ENCODE measurements around the gene CCBE1. TPM values are rescaled to one million over a fixed set of nuclear protein-coding genes. Genes with fewer than 3 reads are reported as not detected.
"Not testable (repeated sequence)": the region's sequence is repeated elsewhere in the genome, so short reads cannot be mapped to it uniquely, and the experiment has no call there.

CCBE1 gene
- total and polyA plus RNA-seq, 5 donors, result 0.48 to 3.5 (median 1.1) TPM

DNA sequence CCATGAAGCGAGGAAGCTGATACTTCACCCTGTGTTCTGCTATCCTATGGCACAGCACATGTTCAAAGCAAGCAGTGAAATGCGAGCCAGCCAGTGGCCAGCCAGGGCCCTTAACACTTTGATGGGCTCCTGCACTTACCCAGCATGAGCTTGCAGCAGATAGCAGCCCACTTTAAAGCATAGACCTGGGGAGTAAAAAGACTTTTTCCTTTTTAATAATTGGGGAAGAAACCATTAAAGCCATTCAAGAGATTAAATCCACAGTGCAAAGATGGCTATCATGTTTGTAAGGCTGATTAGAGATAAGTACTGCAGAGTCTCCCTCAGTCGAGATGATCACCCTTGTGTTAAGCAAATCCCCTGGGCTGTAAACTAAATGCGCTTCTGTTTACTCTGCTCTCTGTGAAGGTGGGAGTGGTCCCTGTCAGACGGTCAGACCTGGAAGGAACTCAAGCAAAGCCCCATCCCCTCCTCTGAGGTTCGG lies 15.7 kb downstream of the CCBE1 start:
- Histone ChIP-seq H3K27me3 (ENCODE audit: control insufficient read depth, insufficient read depth) (no peaks in the 10 kb centered on the region), H3K4me3 (ENCODE audit: low read length) (no peak overlapping the region), H3K4me1 (ENCODE audit: control insufficient read depth, insufficient read depth, low read length) (no peaks in the 10 kb centered on the region), H3K9me3 (ENCODE audit: control insufficient read depth, low read length) (no peaks in the 10 kb centered on the region), H3K27ac (ENCODE audit: low read length) (no peak overlapping the region)
- 51% methylated on average over 6 of the region's 6 CpGs for WGBS
- DNase-seq (no peak), ATAC-seq (no peak)
- intact Hi-C loops (cut with DNase I), result no loop called here

- no peaks in the 10 kb centered on the region for H3K9me3 ChIP-seq (ENCODE audit: control insufficient read depth, low read length)
- intact Hi-C loops (cut with DNase I), result no loop called here
- H3K4me1 ChIP-seq (ENCODE audit: control insufficient read depth, insufficient read depth, low read length), result no peaks in the 10 kb centered on the region
- WGBS, result 79% methylated on average over 5 of the region's 5 CpGs
- ATAC-seq (no peak), DNase-seq (no peak)
- H3K27me3 ChIP-seq (ENCODE audit: control insufficient read depth, insufficient read depth), result no peaks in the 10 kb centered on the region
- H3K4me3 ChIP-seq (ENCODE audit: low read length), result no peak overlapping the region
- H3K27ac ChIP-seq (ENCODE audit: low read length), result no peak overlapping the region
These were observed 16.2 kb downstream of the CCBE1 start for GRCh38 chr18:59681051-59681450.

GRCh38 chr18:59675346-59675745 lies 21.9 kb downstream of the CCBE1 start:
- Histone ChIP-seq H3K27me3 (ENCODE audit: control insufficient read depth, insufficient read depth) (no peaks in the 10 kb centered on the region), H3K4me3 (ENCODE audit: low read length) (no peak overlapping the region), H3K4me1 (ENCODE audit: control insufficient read depth, insufficient read depth, low read length) (no peaks in the 10 kb centered on the region), H3K9me3 (ENCODE audit: control insufficient read depth, low read length) (no peaks in the 10 kb centered on the region), H3K27ac (ENCODE audit: low read length) (no peak overlapping the region)
- intact Hi-C loops (cut with DNase I), result no loop called here
- ATAC-seq, result no peak
- 10% methylated on average over 2 of the region's 2 CpGs for WGBS
- DNase-seq, result no peak

DNA sequence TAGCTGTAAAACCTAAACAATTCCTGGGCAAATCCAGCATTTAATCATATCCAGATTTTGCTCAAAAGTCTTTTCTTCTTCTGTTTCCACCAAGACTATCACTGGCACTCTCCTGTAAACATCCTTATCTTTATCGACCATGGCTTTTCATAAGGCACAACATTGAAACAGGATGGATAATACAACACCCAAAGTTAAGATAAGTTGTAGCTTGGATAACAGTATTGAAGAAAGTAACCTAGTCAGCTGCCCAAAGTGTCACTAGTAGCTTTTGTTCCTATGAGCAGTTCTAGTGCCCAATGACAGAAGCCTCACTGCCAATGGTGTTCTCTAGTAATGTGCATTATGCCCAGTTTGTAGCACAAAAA lies 22.3 kb downstream of the CCBE1 start:
- intact Hi-C loops (cut with DNase I), result no loop called here

GRCh38 chr18:59674186-59674902 lies 22.9 kb downstream of the CCBE1 start:
- 88% methylated on average over 6 of the region's 6 CpGs for WGBS
- Histone ChIP-seq H3K27me3 (ENCODE audit: control insufficient read depth, insufficient read depth) (no peaks in the 10 kb centered on the region), H3K9me3 (ENCODE audit: control insufficient read depth, low read length) (no peaks in the 10 kb centered on the region), H3K4me3 (ENCODE audit: low read length) (no peak overlapping the region), H3K27ac (ENCODE audit: low read length) (no peak overlapping the region), H3K4me1 (ENCODE audit: control insufficient read depth, insufficient read depth, low read length) (no peaks in the 10 kb centered on the region)
- no peak for ATAC-seq
- intact Hi-C loops (cut with DNase I), result no loop called here
- DNase-seq, result no peak

More for the DNA sequence above, 22.3 kb downstream of the CCBE1 start:
- H3K27ac ChIP-seq (ENCODE audit: low read length), result no peak overlapping the region
- H3K4me1 ChIP-seq (ENCODE audit: control insufficient read depth, insufficient read depth, low read length), result no peaks in the 10 kb centered on the region
- no peaks in the 10 kb centered on the region for H3K9me3 ChIP-seq (ENCODE audit: control insufficient read depth, low read length)
- ATAC-seq (no peak), DNase-seq (no peak)
- no peaks in the 10 kb centered on the region for H3K27me3 ChIP-seq (ENCODE audit: control insufficient read depth, insufficient read depth)
- H3K4me3 ChIP-seq (ENCODE audit: low read length), result no peak overlapping the region
- 30% methylated on average over 1 of the region's 1 CpG for WGBS

GRCh38 chr18:59672235-59672711 lies 24.9 kb downstream of the CCBE1 start:
- WGBS, result 82% methylated on average over 1 of the region's 1 CpG
- intact Hi-C loops (cut with DNase I), result no loop called here
- Histone ChIP-seq H3K27ac (ENCODE audit: low read length) (no peak overlapping the region), H3K4me1 (ENCODE audit: control insufficient read depth, insufficient read depth, low read length) (no peaks in the 10 kb centered on the region), H3K27me3 (ENCODE audit: control insufficient read depth, insufficient read depth) (no peaks in the 10 kb centered on the region), H3K9me3 (ENCODE audit: control insufficient read depth, low read length) (no peaks in the 10 kb centered on the region), H3K4me3 (ENCODE audit: low read length) (no peak overlapping the region)
- DNase-seq (peak in 1 of 3 donors; percentile 34), ATAC-seq (peak in 1 of 2 donors; percentile 68)

GRCh38 chr18:59671551-59671950 lies 25.7 kb downstream of the CCBE1 start:
- intact Hi-C loops (cut with DNase I), result no loop called here
- ATAC-seq, result no peak
- H3K27ac ChIP-seq (ENCODE audit: low read length), result no peak overlapping the region
- no peak for DNase-seq
- no peaks in the 10 kb centered on the region for H3K27me3 ChIP-seq (ENCODE audit: control insufficient read depth, insufficient read depth)
- no peak overlapping the region for H3K4me3 ChIP-seq (ENCODE audit: low read length)
- H3K4me1 ChIP-seq (ENCODE audit: control insufficient read depth, insufficient read depth, low read length), result no peaks in the 10 kb centered on the region
- no peaks in the 10 kb centered on the region for H3K9me3 ChIP-seq (ENCODE audit: control insufficient read depth, low read length)
- whole genome bisulfite sequencing, result 26% methylated on average over 1 of the region's 1 CpG

- intact Hi-C loops (cut with DNase I), result no loop called here
- 79% methylated on average over 6 of the region's 6 CpGs for WGBS
These were observed 27.2 kb downstream of the CCBE1 start for GRCh38 chr18:59669872-59670657.

GRCh38 chr18:59667488-59667887 lies 29.7 kb downstream of the CCBE1 start:
- no peaks in the 10 kb centered on the region for H3K9me3 ChIP-seq (ENCODE audit: control insufficient read depth, low read length)
- H3K4me3 ChIP-seq (ENCODE audit: low read length), result no peak overlapping the region
- no peaks in the 10 kb centered on the region for H3K27me3 ChIP-seq (ENCODE audit: control insufficient read depth, insufficient read depth)
- ATAC-seq (no peak), DNase-seq (no peak)
- WGBS, result 83% methylated on average over 4 of the region's 4 CpGs
- intact Hi-C loops (cut with DNase I), result no loop called here
- H3K27ac ChIP-seq (ENCODE audit: low read length), result no peak overlapping the region
- H3K4me1 ChIP-seq (ENCODE audit: control insufficient read depth, insufficient read depth, low read length), result no peaks in the 10 kb centered on the region

More at GRCh38 chr18:59669872-59670657, 27.2 kb downstream of the CCBE1 start:
- Histone ChIP-seq H3K4me3 (ENCODE audit: low read length) (no peak overlapping the region), H3K4me1 (ENCODE audit: control insufficient read depth, insufficient read depth, low read length) (no peaks in the 10 kb centered on the region), H3K27ac (ENCODE audit: low read length) (no peak overlapping the region), H3K9me3 (ENCODE audit: control insufficient read depth, low read length) (no peaks in the 10 kb centered on the region), H3K27me3 (ENCODE audit: control insufficient read depth, insufficient read depth) (no peaks in the 10 kb centered on the region)
- no peak for ATAC-seq
- DNase-seq, result no peak

- DNase-seq; H3K27me3 ChIP-seq (ENCODE audit: control insufficient read depth, insufficient read depth); H3K9me3 ChIP-seq (ENCODE audit: control insufficient read depth, low read length); H3K4me3 ChIP-seq (ENCODE audit: low read length); ATAC-seq; H3K4me1 ChIP-seq (ENCODE audit: control insufficient read depth, insufficient read depth, low read length); intact Hi-C loops (cut with DNase I); H3K27ac ChIP-seq (ENCODE audit: low read length): not testable (repeated sequence)
- 50% methylated on average over 9 of the region's 9 CpGs for WGBS
These were observed 31.2 kb downstream of the CCBE1 start for GRCh38 chr18:59666007-59666402.
